Esophagus muscularis mucosa (tissue), 4 donors: ENCODE results near the gene FRG2B.

Source experiments
- CTCF ChIP-seq, 3 experiments: fragments of 200-600 bp in 2 of 3; fragments of 450-650 bp in 1 of 3; sonication (generic) in 2 of 3; IDR thresholded peaks; one replicate each; pipeline ENCODE4 v1.5.1; 2017 to 2019; ENCODE audit warnings: antibody characterized with exemption in 3 of 3, mild to moderate bottlenecking in 2 of 3, moderate library complexity in 1 of 3
- EP300 ChIP-seq: sonication (generic); formaldehyde crosslinking; IDR thresholded peaks from one replicate; pipeline ENCODE4 v1.6.1; 2017; ENCODE audit warnings: antibody characterized with exemption
- POLR2A ChIP-seq: fragments of 450-650 bp; IDR thresholded peaks from one replicate; pipeline ENCODE4 v1.6.1; 2017; ENCODE audit warnings: antibody characterized with exemption, moderate library complexity, mild to moderate bottlenecking, low read depth
- POLR2AphosphoS5 ChIP-seq, 2 donors: sonication (generic); formaldehyde crosslinking; IDR thresholded peaks; one replicate each; pipeline ENCODE4 v1.6.1; 2017; ENCODE audit warnings: antibody characterized with exemption in 2 of 2

- TF ChIP-seq CTCF (IDR thresholded peaks at IDR 0.05) (no peak), POLR2A (no peak), POLR2AphosphoS5 (IDR thresholded peaks at IDR 0.05) (no peak), EP300 (no peak)
Measured at GRCh38 chr10:133618851-133619250, 7.7 kb downstream of the FRG2B start.
